Gastroesophageal sphincter (tissue), 4 donors: ENCODE data around the gene SPHKAP. TPM values are rescaled to one million over a fixed set of nuclear protein-coding genes. Genes with fewer than 3 reads are reported as not detected.
"Not testable (repeated sequence)": the region's sequence is repeated elsewhere in the genome, so short reads cannot be mapped to it uniquely, and the experiment has no call there.

ENCODE experiments used
- ATAC-seq: fragments of 150-250 bp; one replicate; pipeline ENCODE4 v1.9.1; 2016; ENCODE audit warnings: mild to moderate bottlenecking, moderate library complexity
- H3K27ac ChIP-seq, 4 donors: fragments of 200-600 bp; sonication (generic) in 3 of 4; 1 replicate in 3 of 4; 2 replicates in 1 of 4; pipeline ENCODE4 v1.5.1; 2016 to 2019
- H3K27me3 ChIP-seq: fragments of 200-600 bp; sonication (generic); one replicate; pipeline ENCODE4 v1.5.1; 2019
- H3K36me3 ChIP-seq, 2 donors: fragments of 200-600 bp; sonication (generic); one replicate each; pipeline ENCODE4 v1.5.1; 2019; ENCODE audit warnings: control low read depth in 1 of 2
- H3K4me1 ChIP-seq, 3 donors: fragments of 200-600 bp; sonication (generic); 1 replicate in 2 of 3; 2 replicates in 1 of 3; pipeline ENCODE4 v1.5.1; 2016 to 2019; ENCODE audit warnings: control low read depth in 2 of 3
- H3K4me3 ChIP-seq, 2 donors: fragments of 200-600 bp; sonication (generic); one replicate each; pipeline ENCODE4 v1.5.1; 2019; ENCODE audit warnings: mild to moderate bottlenecking in 1 of 2, moderate library complexity in 1 of 2
- H3K9me3 ChIP-seq, 3 donors: fragments of 200-600 bp; sonication (generic); one replicate each; pipeline ENCODE4 v1.5.1; 2017 to 2019; ENCODE audit warnings: control low read depth in 2 of 3
- EP300 ChIP-seq: sonication (generic); formaldehyde crosslinking; IDR thresholded peaks from one replicate; pipeline ENCODE4 v1.6.1; 2017; ENCODE audit warnings: antibody characterized with exemption, mild to moderate bottlenecking
- POLR2A ChIP-seq, 2 donors: fragments of 450-650 bp; IDR thresholded peaks; one replicate each; pipeline ENCODE4 v1.6.1; 2017; ENCODE audit warnings: antibody characterized with exemption in 2 of 2, mild to moderate bottlenecking in 2 of 2, moderate library complexity in 1 of 2
- POLR2AphosphoS5 ChIP-seq: sonication (generic); formaldehyde crosslinking; IDR thresholded peaks from one replicate; pipeline ENCODE4 v1.6.1; 2017; ENCODE audit warnings: antibody characterized with exemption
- WGBS, 2 donors: methylation state at CpG; one replicate each; pipeline ENCODE4 v1.1.5; 2018; ENCODE audit warnings: low coverage in 1 of 2; 5-methylcytosine and 5-hydroxymethylcytosine counted together
- total RNA-seq, 4 donors: library from RNA; depleted of rRNA; stranded (reverse); fragments of >200 nt; gene quantifications; one replicate each; pipeline ENCODE4 v1.1.0, GENCODE V29; 2016
- TF ChIP-seq, protein P1 (sequence below), 4 experiments: fragments of 200-600 bp in 2 of 4; fragments of 450-650 bp in 2 of 4; sonication (generic) in 1 of 4; IDR thresholded peaks; one replicate each; pipeline ENCODE4 v1.5.1; 2017 to 2019; ENCODE audit warnings: antibody characterized with exemption in 4 of 4, mild to moderate bottlenecking in 2 of 4, moderate library complexity in 2 of 4

The SPHKAP gene
- total RNA-seq, 4 donors from 2014 or later, result 0.15 to 0.47 (median 0.21) TPM

DNA sequence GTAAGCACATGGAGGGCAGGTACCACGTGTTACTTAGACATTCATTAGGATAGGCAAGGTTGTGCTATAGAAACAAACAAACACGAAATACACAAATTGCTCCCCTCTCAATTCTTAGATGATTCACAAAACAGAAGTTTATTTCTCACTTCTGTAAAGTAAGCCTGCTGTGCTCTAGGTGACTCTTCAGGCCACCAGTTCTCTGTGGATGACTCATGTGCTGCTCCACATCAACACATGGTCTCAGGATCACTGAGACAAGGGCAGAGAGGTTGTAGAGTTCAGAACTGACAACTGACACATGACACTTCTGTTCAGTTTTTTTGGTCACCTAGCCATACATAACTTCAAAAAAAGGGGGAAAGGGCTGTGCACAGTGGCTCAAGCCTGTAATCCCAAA, 239.5 kb downstream of the SPHKAP start:
- ATAC-seq, result no peak
- H3K27me3 ChIP-seq, result no peaks in the 10 kb centered on the region
- no peaks in the 10 kb centered on the region for H3K36me3 ChIP-seq
- H3K9me3 ChIP-seq, result no peaks in the 10 kb centered on the region
- no peak overlapping the region for H3K4me3 ChIP-seq
- TF ChIP-seq EP300 (no peak), POLR2A (IDR thresholded peaks at IDR 0.05) (no peak), POLR2AphosphoS5 (no peak)
- TF ChIP-seq, protein P1, sequence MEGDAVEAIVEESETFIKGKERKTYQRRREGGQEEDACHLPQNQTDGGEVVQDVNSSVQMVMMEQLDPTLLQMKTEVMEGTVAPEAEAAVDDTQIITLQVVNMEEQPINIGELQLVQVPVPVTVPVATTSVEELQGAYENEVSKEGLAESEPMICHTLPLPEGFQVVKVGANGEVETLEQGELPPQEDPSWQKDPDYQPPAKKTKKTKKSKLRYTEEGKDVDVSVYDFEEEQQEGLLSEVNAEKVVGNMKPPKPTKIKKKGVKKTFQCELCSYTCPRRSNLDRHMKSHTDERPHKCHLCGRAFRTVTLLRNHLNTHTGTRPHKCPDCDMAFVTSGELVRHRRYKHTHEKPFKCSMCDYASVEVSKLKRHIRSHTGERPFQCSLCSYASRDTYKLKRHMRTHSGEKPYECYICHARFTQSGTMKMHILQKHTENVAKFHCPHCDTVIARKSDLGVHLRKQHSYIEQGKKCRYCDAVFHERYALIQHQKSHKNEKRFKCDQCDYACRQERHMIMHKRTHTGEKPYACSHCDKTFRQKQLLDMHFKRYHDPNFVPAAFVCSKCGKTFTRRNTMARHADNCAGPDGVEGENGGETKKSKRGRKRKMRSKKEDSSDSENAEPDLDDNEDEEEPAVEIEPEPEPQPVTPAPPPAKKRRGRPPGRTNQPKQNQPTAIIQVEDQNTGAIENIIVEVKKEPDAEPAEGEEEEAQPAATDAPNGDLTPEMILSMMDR (IDR thresholded peaks at IDR 0.05), result no peak
- no peaks in the 10 kb centered on the region for H3K4me1 ChIP-seq
- H3K27ac ChIP-seq, result no peak overlapping the region
- 0 to 60% methylated on average over 1 to 2 of the region's 2 CpGs for WGBS, 2 donors

- Histone ChIP-seq H3K27ac (no peak overlapping the region), H3K9me3 (no peaks in the 10 kb centered on the region), H3K4me3 (no peak overlapping the region), H3K27me3 (no peaks in the 10 kb centered on the region), H3K4me1 (no peaks in the 10 kb centered on the region), H3K36me3 (no peaks in the 10 kb centered on the region)
- no peak for TF ChIP-seq POLR2AphosphoS5
- TF ChIP-seq POLR2A (IDR thresholded peaks at IDR 0.05), result no peak
- TF ChIP-seq, protein P1 (IDR thresholded peaks at IDR 0.05), result no peak
- TF ChIP-seq EP300, result no peak
- WGBS, 2 donors, result 41 to 45% methylated on average over 10 to 11 of the region's 11 CpGs
- no peak for ATAC-seq
Observed at GRCh38 chr2:227939271-227940027, 242.0 kb downstream of the SPHKAP start.

DNA sequence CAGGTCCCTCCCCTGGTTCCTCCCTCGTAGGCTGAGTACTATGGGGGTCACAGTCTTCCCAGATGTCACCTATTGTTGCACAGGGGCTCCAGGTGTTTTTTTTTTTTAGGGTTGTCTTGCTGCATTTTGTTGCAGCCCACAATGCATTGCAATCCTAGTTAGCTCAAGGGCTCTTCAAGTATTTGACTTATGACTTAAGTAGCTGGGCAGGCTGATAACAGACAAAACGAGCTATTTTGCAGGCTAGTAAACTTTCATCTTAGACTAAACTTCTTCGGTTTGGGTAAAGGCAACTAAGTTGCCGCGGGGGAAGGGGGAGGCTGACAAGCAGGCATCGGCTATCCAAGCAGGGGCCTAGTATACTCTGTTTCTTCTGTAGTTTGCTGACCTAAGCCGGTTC, 245.2 kb downstream of the SPHKAP start:
- not testable (repeated sequence) for H3K4me1 ChIP-seq, H3K27me3 ChIP-seq, H3K27ac ChIP-seq, H3K4me3 ChIP-seq, H3K9me3 ChIP-seq, ATAC-seq, H3K36me3 ChIP-seq
- WGBS, 2 donors, result 58 to 78% methylated on average over 5 to 6 of the region's 7 CpGs

DNA sequence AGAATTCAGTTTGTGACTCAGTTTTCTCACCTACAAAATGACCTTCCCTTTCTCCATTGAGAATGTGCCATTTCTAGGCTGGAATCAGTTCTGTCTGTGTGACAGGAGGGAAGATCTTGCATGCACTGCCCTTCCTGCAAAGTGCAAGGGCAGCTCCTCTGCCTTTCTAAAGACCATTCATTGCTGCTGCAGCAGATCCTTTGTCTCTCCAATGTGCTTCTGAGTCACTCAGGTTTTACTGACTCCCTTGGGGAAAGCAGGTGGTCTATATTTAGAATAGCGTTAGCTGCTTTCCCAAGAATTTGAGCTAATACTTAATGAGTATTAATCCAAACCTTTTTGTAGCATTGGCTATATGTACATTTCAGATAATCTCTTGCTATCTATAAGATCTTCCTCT, 247.6 kb downstream of the SPHKAP start:
- ATAC-seq, result no peak
- WGBS, 2 donors, result 67 to 82% methylated on average over 1 of the region's 1 CpG
- Histone ChIP-seq H3K36me3 (no peaks in the 10 kb centered on the region), H3K9me3 (no peaks in the 10 kb centered on the region), H3K4me3 (no peak overlapping the region), H3K27ac (no peak overlapping the region), H3K4me1 (no peaks in the 10 kb centered on the region), H3K27me3 (peaks cover 3% of the 10 kb centered on the region)
- TF ChIP-seq EP300 (no peak), POLR2AphosphoS5 (no peak), POLR2A (IDR thresholded peaks at IDR 0.05) (no peak)
- TF ChIP-seq, protein P1 (IDR thresholded peaks at IDR 0.05), result no peak

DNA sequence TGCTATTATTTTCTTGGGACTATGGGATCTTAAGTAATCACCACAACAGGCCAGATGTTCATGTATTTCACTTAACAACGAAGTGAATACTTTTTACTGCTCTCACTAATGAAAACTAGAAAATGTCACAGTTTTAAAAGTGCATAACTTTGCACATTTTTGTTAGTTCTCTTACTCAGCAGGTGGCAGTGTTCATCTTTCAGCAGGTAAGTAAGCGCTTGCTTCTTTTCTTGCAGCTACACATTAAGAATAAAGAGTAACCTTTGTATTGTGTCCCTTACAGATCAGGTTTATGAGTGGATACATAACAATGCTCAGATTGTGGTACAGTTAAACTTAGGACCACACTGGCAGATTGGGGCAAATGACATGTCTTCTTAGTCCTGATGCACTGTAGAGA, 249.1 kb downstream of the SPHKAP start:
- H3K27ac ChIP-seq, result no peak overlapping the region
- no peak overlapping the region for H3K4me3 ChIP-seq
- ATAC-seq, result no peak
- TF ChIP-seq POLR2A (IDR thresholded peaks at IDR 0.05) (no peak), EP300 (no peak), POLR2AphosphoS5 (no peak)
- TF ChIP-seq, protein P1 (IDR thresholded peaks at IDR 0.05), result no peak
- no peaks in the 10 kb centered on the region for H3K36me3 ChIP-seq
- H3K4me1 ChIP-seq, result no peaks in the 10 kb centered on the region
- H3K27me3 ChIP-seq, result peaks cover 3% of the 10 kb centered on the region
- WGBS, 2 donors, result 61 to 69% methylated on average over 2 of the region's 2 CpGs
- peaks cover 0 to 3% (median 0%) of the 10 kb centered on the region in 3 donors for H3K9me3 ChIP-seq
